Measurements from ENCODE around the gene CARD11.

The CARD11 gene

GRCh38 chr7:3043544-3044371, at the start of gene CARD11:
Gene CARD11, minus strand, starts transcription at chr7:3043867. Its CDS starts 85,361 bp downstream, at chr7:2958506.
- H3K27me3 Mint-ChIP-seq: no peaks in the 10 kb centered on the region
- H3K4me1 Mint-ChIP-seq: peaks cover 50% of the 10 kb centered on the region

DNA sequence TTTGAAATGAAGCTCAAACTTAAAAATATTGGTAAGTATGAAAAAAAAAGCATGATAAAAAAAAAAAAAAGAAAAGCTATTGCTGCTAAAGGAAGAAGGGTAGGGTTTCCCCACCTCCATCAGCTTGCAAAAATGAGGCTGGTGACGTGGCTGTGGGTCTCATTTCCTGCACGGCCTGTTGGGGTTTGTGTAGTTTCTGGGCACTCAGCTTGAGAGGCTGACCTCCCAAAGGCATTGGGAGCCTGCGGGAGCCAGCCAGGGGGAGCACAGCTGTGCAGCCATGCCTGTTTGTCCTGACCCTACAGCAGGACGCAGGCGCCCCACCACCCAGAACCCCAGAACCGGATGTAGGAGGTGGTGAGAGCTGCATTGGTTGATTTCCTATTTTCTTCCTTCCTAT, 48.8 kb upstream of the CARD11 start:
- DNase-seq: peak; percentile 63 to 85
- ATAC-seq: peak; percentile 89
- Mint-ChIP-seq H3K27me3 (no peaks in the 10 kb centered on the region), H3K4me1 (peaks cover 69% of the 10 kb centered on the region), H3K4me3 (peak overlapping the region; percentile 57 to 61), H3K9me3 (peaks cover 0 to 8% of the 10 kb centered on the region in 2 donors), H3K27ac (peak overlapping the region; percentile 45 to 94)

More at GRCh38 chr7:3043544-3044371, at the start of gene CARD11:
- Mint-ChIP-seq H3K27ac (peak within 1 kb of the TSS; percentile 95 to 98), H3K9me3 (no peaks in the 10 kb centered on the region), H3K4me3 (peak within 1 kb of the TSS; percentile 89 to 99)
- ATAC-seq (peak; percentile 77), DNase-seq (peak; percentile 58 to 61)

GRCh38 chr7:3091631-3092030, 48.0 kb upstream of the CARD11 start:
- Mint-ChIP-seq H3K27me3 (no peaks in the 10 kb centered on the region), H3K4me3 (peak overlapping the region; percentile 4 to 57), H3K4me1 (peaks cover 64% of the 10 kb centered on the region), H3K27ac (peak overlapping the region; percentile 81 to 94), H3K9me3 (no peaks in the 10 kb centered on the region)
- DNase-seq (no peak), ATAC-seq (peak; percentile 13)

- Mint-ChIP-seq H3K9me3 (no peaks in the 10 kb centered on the region), H3K4me1 (peaks cover 43% of the 10 kb centered on the region), H3K27ac (no peak overlapping the region), H3K4me3 (no peak overlapping the region), H3K27me3 (no peaks in the 10 kb centered on the region)
- ATAC-seq: no peak
- no peak for DNase-seq
Observed at GRCh38 chr7:3089493-3089892, 45.8 kb upstream of the CARD11 start.

- Mint-ChIP-seq H3K4me1 (peaks cover 21% of the 10 kb centered on the region), H3K9me3 (no peaks in the 10 kb centered on the region), H3K27ac (no peak overlapping the region), H3K27me3 (no peaks in the 10 kb centered on the region), H3K4me3 (no peak overlapping the region)
- DNase-seq: no peak
- ATAC-seq: no peak
Observed at GRCh38 chr7:3087243-3087755, 43.6 kb upstream of the CARD11 start.

- ATAC-seq: no peak
- Mint-ChIP-seq H3K27ac (no peak overlapping the region), H3K27me3 (no peaks in the 10 kb centered on the region)
Observed at GRCh38 chr7:3083350-3083749, 39.7 kb upstream of the CARD11 start.

DNA sequence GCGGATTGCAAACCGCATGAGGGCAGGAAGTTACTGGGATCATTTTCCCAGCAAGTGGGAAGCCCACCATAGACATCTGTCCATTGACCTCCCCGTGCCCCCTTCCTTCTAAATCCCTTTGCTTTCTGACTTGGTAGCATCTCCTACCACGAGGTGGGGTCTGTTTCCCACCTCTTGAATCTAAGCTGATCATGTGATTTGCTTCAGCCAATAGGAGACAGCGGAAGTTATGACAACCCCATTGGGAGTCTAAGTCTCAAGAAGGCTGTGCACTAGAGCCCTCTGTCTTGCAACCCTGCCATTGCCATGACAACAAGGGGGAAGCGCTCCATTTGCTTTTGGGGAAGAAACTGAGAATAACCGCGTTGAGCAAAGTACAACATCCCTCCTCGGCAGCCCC, 39.2 kb upstream of the CARD11 start:
- H3K27me3 Mint-ChIP-seq: no peaks in the 10 kb centered on the region
- peaks cover 0 to 4% of the 10 kb centered on the region in 2 donors for H3K9me3 Mint-ChIP-seq
- no peak for DNase-seq
- H3K27ac Mint-ChIP-seq: no peak overlapping the region
- H3K4me3 Mint-ChIP-seq: no peak overlapping the region
- no peaks in the 10 kb centered on the region for H3K4me1 Mint-ChIP-seq
- ATAC-seq: no peak

More at GRCh38 chr7:3083350-3083749, 39.7 kb upstream of the CARD11 start:
- H3K9me3 Mint-ChIP-seq: peaks cover 0 to 4% of the 10 kb centered on the region in 2 donors
- H3K4me1 Mint-ChIP-seq: no peaks in the 10 kb centered on the region
- no peak overlapping the region for H3K4me3 Mint-ChIP-seq
- no peak for DNase-seq

DNA sequence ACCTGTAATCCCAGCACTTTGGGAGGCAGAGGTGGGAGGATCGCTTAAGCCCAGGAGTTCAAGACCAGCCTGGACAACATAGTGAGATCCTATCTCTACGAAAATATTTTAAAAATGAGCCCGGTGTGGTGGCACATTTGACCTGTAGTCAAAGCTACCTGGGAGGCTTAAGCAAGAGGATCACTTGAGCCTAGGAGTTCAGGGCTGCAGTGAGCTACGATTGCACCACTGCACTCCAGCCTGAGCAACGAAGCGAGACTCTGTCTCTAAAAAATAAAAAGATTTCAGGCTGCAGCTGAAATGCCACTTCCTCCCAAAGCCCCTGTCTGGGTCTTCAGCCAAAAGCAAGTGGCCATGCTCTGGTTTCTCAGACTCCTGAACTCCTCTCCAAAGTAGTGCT, 38.7 kb upstream of the CARD11 start:
- H3K4me1 Mint-ChIP-seq: no peaks in the 10 kb centered on the region
- H3K27ac Mint-ChIP-seq: no peak overlapping the region
- DNase-seq (no peak), ATAC-seq (no peak)
- H3K9me3 Mint-ChIP-seq: peaks cover 0 to 4% of the 10 kb centered on the region in 2 donors
- H3K27me3 Mint-ChIP-seq: no peaks in the 10 kb centered on the region
- H3K4me3 Mint-ChIP-seq: no peak overlapping the region

GRCh38 chr7:3080106-3080505, 36.4 kb upstream of the CARD11 start:
- Mint-ChIP-seq H3K27me3 (no peaks in the 10 kb centered on the region), H3K27ac (no peak overlapping the region), H3K4me3 (no peak overlapping the region), H3K4me1 (no peaks in the 10 kb centered on the region), H3K9me3 (peaks cover 4 to 10% of the 10 kb centered on the region in 2 donors)
- no peak for ATAC-seq
- DNase-seq: no peak

DNA sequence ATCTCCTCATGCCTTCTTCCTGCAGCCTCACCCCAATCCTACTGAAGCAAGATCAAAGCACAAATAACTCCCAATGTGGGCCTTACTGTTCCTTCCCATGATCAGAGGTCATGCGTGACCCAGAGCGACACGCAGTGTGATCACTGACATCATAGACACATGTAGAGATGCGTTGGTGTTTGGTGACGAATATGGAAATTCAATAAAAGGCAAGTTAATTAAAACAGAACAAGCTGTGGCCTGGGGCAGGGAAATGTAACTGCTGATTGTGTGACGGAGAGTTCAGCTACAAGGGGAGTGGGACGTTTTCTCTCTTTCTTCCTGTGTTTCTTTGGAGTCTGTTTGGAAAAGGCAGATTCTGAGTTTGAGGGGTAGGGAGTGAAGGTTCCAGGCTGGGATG, 34.8 kb upstream of the CARD11 start:
- no peak for ATAC-seq
- no peak overlapping the region for H3K4me3 Mint-ChIP-seq
- no peaks in the 10 kb centered on the region for H3K27me3 Mint-ChIP-seq
- H3K27ac Mint-ChIP-seq: no peak overlapping the region
- H3K9me3 Mint-ChIP-seq: peaks cover 4 to 10% of the 10 kb centered on the region in 2 donors
- H3K4me1 Mint-ChIP-seq: peaks cover 6% of the 10 kb centered on the region
- DNase-seq: no peak

DNA sequence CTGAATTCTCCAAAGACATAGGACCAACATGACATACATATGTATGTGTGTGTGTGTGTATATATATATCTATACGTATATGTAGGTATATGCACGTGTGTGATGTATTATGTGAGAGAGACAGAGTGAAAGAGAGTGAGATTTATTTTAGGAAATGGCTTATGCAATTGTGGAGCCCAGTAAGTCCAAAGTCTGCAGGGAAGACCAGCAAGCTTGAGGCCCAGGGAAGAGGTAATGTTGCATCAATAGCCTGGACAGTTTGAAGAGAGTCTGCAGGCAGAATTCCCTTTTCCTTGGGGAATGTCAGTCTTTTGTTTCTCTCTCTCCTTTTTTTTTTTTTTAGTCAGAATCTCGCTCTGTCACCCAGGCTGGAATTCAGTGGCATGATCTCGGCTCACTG, 33.0 kb upstream of the CARD11 start:
- peaks cover 4 to 11% of the 10 kb centered on the region in 2 donors for H3K9me3 Mint-ChIP-seq
- peaks cover 12% of the 10 kb centered on the region for H3K4me1 Mint-ChIP-seq
- ATAC-seq: no peak
- H3K27me3 Mint-ChIP-seq: no peaks in the 10 kb centered on the region
- DNase-seq: no peak
- no peak overlapping the region for H3K27ac Mint-ChIP-seq
- H3K4me3 Mint-ChIP-seq: no peak overlapping the region

- Mint-ChIP-seq H3K27me3 (no peaks in the 10 kb centered on the region), H3K9me3 (peaks cover 8 to 16% of the 10 kb centered on the region in 2 donors), H3K27ac (peak overlapping the region in 1 of 2 donors; percentile 64), H3K4me3 (no peak overlapping the region), H3K4me1 (peaks cover 12% of the 10 kb centered on the region)
- DNase-seq (no peak), ATAC-seq (no peak)
Observed at GRCh38 chr7:3076163-3076562, 32.5 kb upstream of the CARD11 start.

GRCh38 chr7:3075441-3075840, 31.8 kb upstream of the CARD11 start:
- Mint-ChIP-seq H3K27ac (no peak overlapping the region), H3K4me1 (peaks cover 12% of the 10 kb centered on the region), H3K9me3 (peaks cover 15 to 23% of the 10 kb centered on the region in 2 donors), H3K4me3 (no peak overlapping the region), H3K27me3 (no peaks in the 10 kb centered on the region)
- ATAC-seq (no peak), DNase-seq (no peak)

- Mint-ChIP-seq H3K27me3 (no peaks in the 10 kb centered on the region), H3K9me3 (peaks cover 17 to 29% of the 10 kb centered on the region in 2 donors), H3K4me3 (no peak overlapping the region), H3K27ac (peak overlapping the region in 1 of 2 donors; percentile 79), H3K4me1 (peaks cover 19% of the 10 kb centered on the region)
- no peak for ATAC-seq
- no peak for DNase-seq
Observed at GRCh38 chr7:3074459-3074821, 30.8 kb upstream of the CARD11 start.

GRCh38 chr7:3073763-3074458, 30.2 kb upstream of the CARD11 start:
- H3K4me3 Mint-ChIP-seq: no peak overlapping the region
- H3K27me3 Mint-ChIP-seq: no peaks in the 10 kb centered on the region
- H3K27ac Mint-ChIP-seq: no peak overlapping the region
- ATAC-seq: no peak
- DNase-seq: no peak
- H3K9me3 Mint-ChIP-seq: peaks cover 17 to 29% of the 10 kb centered on the region in 2 donors
- peaks cover 24% of the 10 kb centered on the region for H3K4me1 Mint-ChIP-seq

- no peak overlapping the region for H3K27ac Mint-ChIP-seq
- DNase-seq (no peak), ATAC-seq (no peak)
- no peak overlapping the region for H3K4me3 Mint-ChIP-seq
- peaks cover 17 to 21% of the 10 kb centered on the region in 2 donors for H3K9me3 Mint-ChIP-seq
- no peaks in the 10 kb centered on the region for H3K27me3 Mint-ChIP-seq
- H3K4me1 Mint-ChIP-seq: peaks cover 54% of the 10 kb centered on the region
Observed at GRCh38 chr7:3070908-3071307, 27.2 kb upstream of the CARD11 start.

Measured in stimulated activated naive CD8-positive, alpha-beta T cell treated with anti-CD3 and anti-CD28 coated beads, Interleukin-15, amount 100 ng/mL, for 72 hours (primary cell).